Immature natural killer cell (primary cell): ENCODE measurements around the gene PDP2. TPM values are rescaled to one million over a fixed set of nuclear protein-coding genes. Genes with fewer than 3 reads are reported as not detected.
"Not testable (repeated sequence)": the region's sequence is repeated elsewhere in the genome, so short reads cannot be mapped to it uniquely, and the experiment has no call there.

Experiments
- DNase-seq, 3 donors: peaks; one replicate each; pipeline ENCODE4 v3.0.0; 2022; ENCODE audit warnings: mixed read lengths in 1 of 3
- H3K27ac Mint-ChIP-seq, 6 donors: one replicate each; pipeline ENCODE4 v1.8.0; 2020; ENCODE audit warnings: mixed read lengths in 6 of 6, mild to moderate bottlenecking in 5 of 6, inconsistent platforms in 4 of 6, moderate library complexity in 3 of 6
- H3K27me3 Mint-ChIP-seq, 3 donors: one replicate each; pipeline ENCODE4 v1.8.0; 2020 to 2021; ENCODE audit warnings: low read depth in 3 of 3, mild to moderate bottlenecking in 3 of 3, mixed read lengths in 3 of 3, moderate library complexity in 3 of 3, inconsistent platforms in 1 of 3
- H3K36me3 Mint-ChIP-seq, 3 donors: one replicate each; pipeline ENCODE4 v1.8.0; 2020; ENCODE audit warnings: mixed read lengths in 3 of 3, inconsistent platforms in 2 of 3, mild to moderate bottlenecking in 2 of 3
- H3K4me1 Mint-ChIP-seq, 2 donors: one replicate each; pipeline ENCODE4 v1.8.0; 2020; ENCODE audit warnings: inconsistent platforms in 2 of 2, mild to moderate bottlenecking in 2 of 2, mixed read lengths in 2 of 2, moderate library complexity in 1 of 2
- H3K4me3 Mint-ChIP-seq, 5 donors: one replicate each; pipeline ENCODE4 v1.8.0; 2020; ENCODE audit warnings: mild to moderate bottlenecking in 5 of 5, mixed read lengths in 5 of 5, inconsistent platforms in 3 of 5, moderate library complexity in 3 of 5
- H3K9me3 Mint-ChIP-seq, 6 donors: one replicate each; pipeline ENCODE4 v1.8.0; 2020; ENCODE audit warnings: mild to moderate bottlenecking in 6 of 6, mixed read lengths in 6 of 6, inconsistent platforms in 4 of 6, moderate library complexity in 3 of 6
- polyA plus RNA-seq, 3 donors: library from polyadenylated mRNA; unstranded; fragments of 300-500 nt; fragmentation: Illumina TruSeq; gene quantifications; one replicate each; pipeline ENCODE4 v1.2.3, GENCODE V29; 2021

PDP2 gene
- polyA plus RNA-seq, 3 donors from 2014 or later: 2.2 to 3.1 TPM; not detected in 1

GRCh38 chr16:66859397-66860068 lies 20.8 kb upstream of the PDP2 start:
- Mint-ChIP-seq H3K9me3 (no peaks in the 10 kb centered on the region), H3K27ac (no peak overlapping the region), H3K4me3 (no peak overlapping the region), H3K27me3 (no peaks in the 10 kb centered on the region), H3K4me1 (no peaks in the 10 kb centered on the region), H3K36me3 (no peaks in the 10 kb centered on the region)
- DNase-seq: no peak

DNA sequence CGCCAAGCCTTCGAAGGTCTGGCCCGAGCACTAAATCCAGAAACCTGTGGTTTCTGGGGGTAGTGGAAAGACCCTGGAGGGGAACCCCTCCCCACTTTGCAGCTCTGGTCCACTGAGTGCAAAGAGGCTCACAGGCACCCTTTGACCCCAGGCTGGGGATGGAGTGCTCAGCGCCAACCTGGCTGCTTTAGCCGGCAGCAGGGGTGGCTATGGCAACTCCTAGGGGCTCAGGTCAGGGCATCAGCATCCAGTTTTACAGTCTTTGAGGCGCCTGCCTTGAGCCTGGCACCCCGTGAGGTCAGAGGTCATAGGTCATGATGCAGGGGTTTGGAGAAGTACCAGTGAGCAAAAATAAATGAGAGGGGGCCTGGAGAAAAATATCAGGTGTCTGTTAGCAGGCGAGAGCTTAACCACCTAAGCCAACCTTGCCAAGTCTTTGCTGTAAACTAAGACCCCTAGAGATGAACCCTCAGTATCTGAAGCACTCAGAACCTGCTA lies 18.2 kb upstream of the PDP2 start:
- H3K27ac Mint-ChIP-seq: no peak overlapping the region
- no peak overlapping the region for H3K4me3 Mint-ChIP-seq
- no peaks in the 10 kb centered on the region for H3K9me3 Mint-ChIP-seq
- DNase-seq: no peak
- no peaks in the 10 kb centered on the region for H3K4me1 Mint-ChIP-seq
- H3K27me3 Mint-ChIP-seq: no peaks in the 10 kb centered on the region
- H3K36me3 Mint-ChIP-seq: no peaks in the 10 kb centered on the region

GRCh38 chr16:66863707-66864106 lies 16.6 kb upstream of the PDP2 start:
- no peaks in the 10 kb centered on the region for H3K9me3 Mint-ChIP-seq
- H3K4me3 Mint-ChIP-seq: no peak overlapping the region
- peaks cover 0 to 2% (median 0%) of the 10 kb centered on the region in 3 donors for H3K27me3 Mint-ChIP-seq
- no peak for DNase-seq
- H3K27ac Mint-ChIP-seq: no peak overlapping the region
- H3K4me1 Mint-ChIP-seq: peaks cover 5 to 6% of the 10 kb centered on the region in 2 donors
- H3K36me3 Mint-ChIP-seq: peaks cover 0 to 6% (median 0%) of the 10 kb centered on the region in 3 donors

DNA sequence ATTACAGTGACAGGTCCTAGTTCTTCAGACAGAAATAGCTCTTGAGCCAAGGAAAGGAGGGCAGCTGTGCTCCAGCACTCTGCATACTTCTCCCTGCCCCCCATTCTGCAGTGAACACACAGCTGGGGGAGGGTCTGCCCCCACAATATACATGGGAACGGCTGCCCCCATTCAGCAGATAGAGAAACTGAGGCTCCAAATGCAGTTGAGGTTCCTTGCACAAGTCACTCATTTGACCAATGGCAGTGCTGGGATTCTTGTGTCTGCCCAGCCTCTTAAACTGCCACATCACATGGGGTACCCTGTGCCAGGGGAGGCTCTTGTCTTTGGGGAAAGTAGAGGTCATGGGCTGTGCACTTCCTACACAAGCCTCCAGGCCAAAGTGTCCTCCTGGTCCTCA lies 10.9 kb upstream of the PDP2 start:
- Mint-ChIP-seq H3K27ac (no peak overlapping the region), H3K4me3 (no peak overlapping the region), H3K9me3 (no peaks in the 10 kb centered on the region), H3K4me1 (peaks cover 31 to 37% of the 10 kb centered on the region in 2 donors), H3K36me3 (peaks cover 0 to 6% (median 0%) of the 10 kb centered on the region in 3 donors), H3K27me3 (peaks cover 4 to 7% (median 6%) of the 10 kb centered on the region in 3 donors)
- no peak for DNase-seq

DNA sequence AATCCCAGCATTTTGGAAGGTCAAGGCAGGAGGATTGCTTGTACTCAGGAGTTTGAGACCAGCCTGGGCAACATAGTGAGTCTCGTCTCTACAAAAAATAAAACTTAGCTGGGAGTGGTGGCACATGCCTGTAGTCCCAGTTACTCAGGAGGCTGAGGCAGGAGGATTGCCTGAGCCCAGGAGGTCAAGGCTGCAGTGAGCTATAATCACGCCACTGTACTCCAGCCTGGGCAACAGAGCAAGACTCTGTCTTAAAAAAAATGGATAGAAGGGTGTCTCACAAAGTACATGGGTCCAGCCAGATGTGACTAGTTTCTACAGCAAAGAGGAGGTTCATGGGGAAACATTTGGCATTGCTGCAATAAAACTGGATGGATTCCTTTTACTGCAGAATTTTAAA lies 9.0 kb upstream of the PDP2 start:
- Mint-ChIP-seq H3K4me3 (peak overlapping the region in 3 of 5 donors; percentile 18 to 48 (median 38)), H3K27ac (peak overlapping the region in 5 of 6 donors; percentile 7 to 85 (median 59)), H3K4me1 (peaks cover 39 to 48% of the 10 kb centered on the region in 2 donors)
- DNase-seq, H3K27me3 Mint-ChIP-seq, H3K9me3 Mint-ChIP-seq, H3K36me3 Mint-ChIP-seq: not testable (repeated sequence)

- Mint-ChIP-seq H3K4me1 (peaks cover 39 to 49% of the 10 kb centered on the region in 2 donors), H3K36me3 (peaks cover 0 to 6% (median 0%) of the 10 kb centered on the region in 3 donors), H3K4me3 (peak overlapping the region; percentile 29 to 57 (median 48)), H3K27me3 (peaks cover 4 to 10% (median 6%) of the 10 kb centered on the region in 3 donors), H3K9me3 (no peaks in the 10 kb centered on the region), H3K27ac (peak overlapping the region in 5 of 6 donors; percentile 42 to 85 (median 76))
- no peak for DNase-seq
These were observed 8.5 kb upstream of the PDP2 start for GRCh38 chr16:66871840-66872239.

GRCh38 chr16:66872559-66872942 lies 7.8 kb upstream of the PDP2 start:
- peaks cover 39 to 48% of the 10 kb centered on the region in 2 donors for H3K4me1 Mint-ChIP-seq
- no peaks in the 10 kb centered on the region for H3K9me3 Mint-ChIP-seq
- H3K27me3 Mint-ChIP-seq: peaks cover 4 to 10% (median 6%) of the 10 kb centered on the region in 3 donors
- peak overlapping the region; percentile 77 to 90 (median 84) for H3K4me3 Mint-ChIP-seq
- no peak for DNase-seq
- H3K36me3 Mint-ChIP-seq: peaks cover 0 to 5% (median 0%) of the 10 kb centered on the region in 3 donors
- H3K27ac Mint-ChIP-seq: peak overlapping the region; percentile 85 to 96 (median 91)

DNA sequence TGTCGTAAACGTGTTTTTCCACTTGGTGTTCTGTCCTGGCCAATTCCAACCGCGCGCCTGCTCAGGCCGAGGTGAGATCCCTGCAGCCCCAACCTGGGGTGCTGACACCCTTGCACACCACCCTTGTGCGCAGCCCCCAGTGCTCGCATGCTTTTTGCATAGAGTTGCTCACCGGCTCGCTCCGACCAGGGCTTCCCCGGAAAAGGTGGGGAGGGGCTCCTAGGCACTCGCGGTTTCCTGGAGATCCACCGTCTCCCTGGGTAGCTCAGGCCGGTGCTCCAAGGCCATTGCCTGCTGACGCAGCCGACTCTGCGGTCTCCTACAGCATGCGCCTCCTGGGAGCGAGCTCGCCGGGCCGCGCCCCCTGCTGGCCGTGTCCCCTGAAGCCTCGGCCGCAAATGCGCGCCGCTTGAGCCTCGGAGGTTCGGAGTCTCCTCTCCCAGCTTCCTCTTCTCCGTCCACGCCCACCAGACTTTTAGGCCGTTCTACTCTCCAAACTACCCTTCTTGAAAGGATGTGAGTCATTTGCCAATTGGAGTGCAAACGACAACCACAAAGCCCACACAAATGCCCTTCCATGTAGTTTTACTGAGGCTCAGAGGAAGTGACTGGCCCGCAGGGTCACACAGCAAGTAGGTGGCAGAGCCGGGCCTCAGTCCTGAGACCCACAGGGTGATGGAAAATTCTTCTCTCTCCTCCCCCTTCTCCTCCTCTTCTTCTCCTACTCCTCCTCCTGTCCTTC lies 7.2 kb upstream of the PDP2 start:
- H3K4me3 Mint-ChIP-seq: peak overlapping the region; percentile 77 to 90 (median 84)
- H3K4me1 Mint-ChIP-seq: peaks cover 39 to 47% of the 10 kb centered on the region in 2 donors
- peak overlapping the region; percentile 85 to 96 (median 91) for H3K27ac Mint-ChIP-seq
- no peaks in the 10 kb centered on the region for H3K36me3 Mint-ChIP-seq
- DNase-seq: peak; percentile 94 to 95 (median 95)
- no peaks in the 10 kb centered on the region for H3K9me3 Mint-ChIP-seq
- peaks cover 3 to 13% (median 6%) of the 10 kb centered on the region in 3 donors for H3K27me3 Mint-ChIP-seq

DNA sequence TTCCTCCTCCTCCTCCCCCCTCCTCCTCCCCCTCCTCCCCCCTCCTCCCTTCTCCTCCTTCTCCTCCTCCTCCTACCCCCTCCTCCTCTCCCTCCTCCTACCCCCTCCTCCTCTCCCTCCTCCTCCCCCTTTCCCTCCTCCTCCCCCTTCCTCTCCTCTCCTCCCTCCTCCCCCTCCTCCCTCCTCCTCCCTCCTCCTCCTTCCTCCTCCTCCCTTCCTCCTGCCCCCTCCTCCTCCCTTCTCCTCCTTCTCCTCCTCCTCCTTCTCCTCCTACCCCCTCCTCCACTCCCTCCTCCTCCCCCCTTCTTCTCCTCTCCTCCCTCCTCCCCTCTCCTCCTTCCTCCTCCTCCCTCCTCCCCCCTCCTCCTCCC lies 6.6 kb upstream of the PDP2 start:
- H3K9me3 Mint-ChIP-seq: no peaks in the 10 kb centered on the region
- H3K4me1 Mint-ChIP-seq: peaks cover 45 to 53% of the 10 kb centered on the region in 2 donors
- no peak for DNase-seq
- peaks cover 3 to 14% (median 6%) of the 10 kb centered on the region in 3 donors for H3K27me3 Mint-ChIP-seq
- no peaks in the 10 kb centered on the region for H3K36me3 Mint-ChIP-seq
- peak overlapping the region in 4 of 5 donors; percentile 82 to 90 (median 86) for H3K4me3 Mint-ChIP-seq
- peak overlapping the region; percentile 85 to 96 (median 94) for H3K27ac Mint-ChIP-seq

GRCh38 chr16:66874079-66874775 lies 6.1 kb upstream of the PDP2 start:
- H3K4me1 Mint-ChIP-seq: peaks cover 46 to 54% of the 10 kb centered on the region in 2 donors
- peak in 2 of 3 donors; percentile 9 to 17 for DNase-seq
- H3K36me3 Mint-ChIP-seq: no peaks in the 10 kb centered on the region
- no peaks in the 10 kb centered on the region for H3K9me3 Mint-ChIP-seq
- peak overlapping the region; percentile 85 to 96 (median 92) for H3K27ac Mint-ChIP-seq
- peaks cover 3 to 16% (median 6%) of the 10 kb centered on the region in 3 donors for H3K27me3 Mint-ChIP-seq
- peak overlapping the region; percentile 61 to 81 (median 62) for H3K4me3 Mint-ChIP-seq

- H3K27ac Mint-ChIP-seq: peak overlapping the region; percentile 36 to 77 (median 61)
These were observed 2.2 kb upstream of the PDP2 start for GRCh38 chr16:66878067-66878466.

GRCh38 chr16:66881014-66881417 lies 701 bp downstream of the PDP2 start:
- H3K27ac Mint-ChIP-seq: peak overlapping the region in 2 of 6 donors; percentile 45 to 76
- peak overlapping the region; percentile 74 to 99 (median 81) for H3K4me3 Mint-ChIP-seq
- H3K4me1 Mint-ChIP-seq: peaks cover 24 to 52% of the 10 kb centered on the region in 2 donors
- no peaks in the 10 kb centered on the region for H3K9me3 Mint-ChIP-seq
- H3K36me3 Mint-ChIP-seq: peaks cover 6 to 18% (median 10%) of the 10 kb centered on the region in 3 donors
- no peak for DNase-seq
- peaks cover 6 to 12% (median 7%) of the 10 kb centered on the region in 3 donors for H3K27me3 Mint-ChIP-seq

More at GRCh38 chr16:66878067-66878466, 2.2 kb upstream of the PDP2 start:
- Mint-ChIP-seq H3K36me3 (no peaks in the 10 kb centered on the region), H3K27me3 (peaks cover 10 to 22% (median 10%) of the 10 kb centered on the region in 3 donors), H3K4me3 (peak overlapping the region; percentile 3 to 71 (median 57)), H3K9me3 (no peaks in the 10 kb centered on the region), H3K4me1 (peaks cover 41 to 63% of the 10 kb centered on the region in 2 donors)
- peak; percentile 15 to 40 (median 25) for DNase-seq

DNA sequence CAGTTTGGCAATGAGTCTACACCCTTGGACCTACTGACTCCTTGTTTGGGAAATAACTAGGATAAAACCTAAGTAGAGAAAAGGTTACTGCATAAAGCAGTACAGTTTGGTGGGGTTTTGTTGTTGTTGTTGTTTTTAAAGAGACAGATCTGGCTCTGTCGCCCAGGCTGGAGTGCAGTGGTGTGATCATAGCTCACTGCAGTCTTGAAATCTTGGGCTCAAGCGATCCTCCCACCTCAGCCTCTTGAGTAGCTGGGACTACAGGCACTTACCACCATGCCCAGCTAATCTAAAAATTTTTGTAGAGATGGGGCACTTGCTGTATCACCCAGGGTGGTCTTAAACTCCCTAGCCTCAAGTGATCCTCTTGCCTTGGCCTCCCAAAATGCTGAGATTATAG lies 1.2 kb downstream of the PDP2 start:
- Mint-ChIP-seq H3K36me3 (peaks cover 6 to 19% (median 10%) of the 10 kb centered on the region in 3 donors), H3K27me3 (peaks cover 6 to 12% (median 7%) of the 10 kb centered on the region in 3 donors), H3K4me1 (peaks cover 22 to 51% of the 10 kb centered on the region in 2 donors), H3K27ac (peak overlapping the region in 3 of 6 donors; percentile 12 to 81 (median 59)), H3K4me3 (peak overlapping the region; percentile 74 to 99 (median 81)), H3K9me3 (no peaks in the 10 kb centered on the region)
- DNase-seq: no peak
